Loucy (cell line): ENCODE data around the gene ZNF627.
"Not testable (repeated sequence)": the region's sequence is repeated elsewhere in the genome, so short reads cannot be mapped to it uniquely, and the experiment has no call there.

Source experiments
- H2AFZ ChIP-seq: fragments of 200-600 bp; sonication (generic); 2 replicates; pipeline ENCODE4 v1.6.0; 2016; ENCODE audit warnings: antibody characterized with exemption, mild to moderate bottlenecking, low read length, moderate library complexity
- H3F3A ChIP-seq: fragments of 200-600 bp; 2 replicates; pipeline ENCODE4 v1.6.0; 2016; ENCODE audit warnings: antibody characterized with exemption, low read depth, mild to moderate bottlenecking
- H3K27me3 ChIP-seq: fragments of 200-600 bp; sonication (generic); 2 replicates; pipeline ENCODE4 v1.6.1; 2014; ENCODE audit warnings: low read length, mild to moderate bottlenecking; ENCODE audit not compliant: insufficient read depth, poor library complexity, severe bottlenecking
- H3K36me3 ChIP-seq: fragments of 200-600 bp; sonication (generic); 2 replicates; pipeline ENCODE4 v1.6.1; 2016; ENCODE audit warnings: low read length; ENCODE audit not compliant: insufficient read depth
- H3K4me1 ChIP-seq: fragments of 200-600 bp; sonication (generic); 2 replicates; pipeline ENCODE4 v1.5.1; 2014; ENCODE audit warnings: low read length, mild to moderate bottlenecking; ENCODE audit not compliant: insufficient read depth, poor library complexity, severe bottlenecking
- H3K4me2 ChIP-seq: fragments of 200-600 bp; sonication (generic); 2 replicates; pipeline ENCODE4 v1.6.0; 2014; ENCODE audit warnings: antibody characterized with exemption, low read length, low read depth, mild to moderate bottlenecking; ENCODE audit not compliant: poor library complexity, severe bottlenecking
- H3K4me3 ChIP-seq: fragments of 200-600 bp; sonication (generic); 2 replicates; pipeline ENCODE4 v1.5.1; 2014; ENCODE audit warnings: low read length, mild to moderate bottlenecking, mixed read lengths; ENCODE audit not compliant: poor library complexity, severe bottlenecking
- H3K79me2 ChIP-seq: fragments of 200-600 bp; sonication (generic); 2 replicates; pipeline ENCODE4 v1.6.1; 2014; ENCODE audit warnings: low read length; ENCODE audit not compliant: insufficient read depth
- H3K9ac ChIP-seq: fragments of 200-600 bp; sonication (generic); 2 replicates; pipeline ENCODE4 v1.6.0; 2014; ENCODE audit warnings: mild to moderate bottlenecking, low read depth, low read length, moderate library complexity; ENCODE audit not compliant: poor library complexity, severe bottlenecking
- H3K9me2 ChIP-seq: fragments of 200-600 bp; sonication (generic); replicated peaks from 2 replicates; pipeline ENCODE4 v1.6.1; 2016; ENCODE audit warnings: low read depth, low read length, mixed read lengths
- H3K9me3 ChIP-seq: fragments of 200-600 bp; sonication (generic); 2 replicates; pipeline ENCODE4 v1.6.1; 2014; ENCODE audit warnings: mild to moderate bottlenecking, antibody characterized with exemption, low read length, low read depth; ENCODE audit not compliant: insufficient read depth
- H4K20me1 ChIP-seq: fragments of 200-600 bp; sonication (generic); 2 replicates; pipeline ENCODE4 v1.6.0; 2014; ENCODE audit warnings: antibody characterized with exemption, low read length, mild to moderate bottlenecking; ENCODE audit not compliant: insufficient read depth, poor library complexity, severe bottlenecking
- EZH2phosphoT487 ChIP-seq: fragments of 200-600 bp; IDR thresholded peaks from 2 replicates; pipeline ENCODE4 v1.6.1; 2018; ENCODE audit warnings: antibody characterized with exemption, mild to moderate bottlenecking, moderate library complexity, borderline replicate concordance
- TF ChIP-seq, protein P1 (sequence below): fragments of 200-600 bp; sonication (generic); conservative IDR thresholded peaks from 2 replicates; pipeline ENCODE4 v1.5.1; 2014; ENCODE audit warnings: mild to moderate bottlenecking, antibody characterized with exemption, low read length

The ZNF627 gene

DNA sequence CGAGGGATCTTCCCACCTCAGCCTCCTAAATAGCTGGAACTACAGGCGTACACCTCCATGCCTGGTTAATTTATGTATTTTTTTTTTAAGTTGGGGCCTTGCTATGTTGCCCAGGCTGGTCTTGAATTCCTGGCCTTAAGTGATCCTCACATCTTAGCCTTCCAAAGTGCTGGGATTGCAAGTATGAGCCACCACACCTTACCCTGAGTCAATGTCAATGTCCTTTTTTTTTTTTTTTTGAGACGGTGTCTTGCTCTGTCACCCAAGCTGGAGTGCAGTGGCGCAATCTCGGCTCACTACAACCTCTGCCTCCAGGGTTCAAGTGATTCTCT is 31.7 kb upstream of the ZNF627 start:
- not testable (repeated sequence) for H3K9me3 ChIP-seq, H3K9me2 ChIP-seq, H4K20me1 ChIP-seq, H3K4me2 ChIP-seq, H3K4me1 ChIP-seq, H3K27me3 ChIP-seq, H3K36me3 ChIP-seq, H3K4me3 ChIP-seq, H2AFZ ChIP-seq, H3K9ac ChIP-seq, H3F3A ChIP-seq, H3K79me2 ChIP-seq

DNA sequence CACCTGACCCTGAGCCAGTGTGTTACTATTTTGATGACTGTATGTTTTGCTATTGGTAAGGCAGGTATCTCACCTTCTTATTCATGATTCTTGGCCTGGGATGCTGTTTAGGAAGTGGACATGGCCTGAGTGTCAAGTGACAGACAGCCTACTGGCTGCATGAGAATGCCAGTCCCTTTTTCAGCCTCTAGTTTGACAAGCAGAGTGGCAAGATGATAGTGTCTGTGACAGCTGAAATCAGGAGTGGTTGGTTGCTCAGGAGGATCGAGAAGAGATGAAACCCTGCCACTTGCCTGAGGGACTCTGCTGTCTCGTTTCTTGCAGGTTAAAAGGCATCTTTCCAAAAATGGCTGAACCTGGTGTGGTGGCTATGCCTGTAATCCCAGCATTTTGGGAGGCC is 31.1 kb upstream of the ZNF627 start:
- no peaks in the 10 kb centered on the region for H3K9me2 ChIP-seq
- H3K79me2 ChIP-seq, result no peaks in the 10 kb centered on the region
- no peak overlapping the region for H3K4me3 ChIP-seq
- H3K4me1 ChIP-seq, result peaks cover 4% of the 10 kb centered on the region
- no peak overlapping the region for H3K9ac ChIP-seq
- H3K27me3 ChIP-seq, result no peaks in the 10 kb centered on the region
- no peaks in the 10 kb centered on the region for H3K9me3 ChIP-seq
- TF ChIP-seq, protein P1, sequence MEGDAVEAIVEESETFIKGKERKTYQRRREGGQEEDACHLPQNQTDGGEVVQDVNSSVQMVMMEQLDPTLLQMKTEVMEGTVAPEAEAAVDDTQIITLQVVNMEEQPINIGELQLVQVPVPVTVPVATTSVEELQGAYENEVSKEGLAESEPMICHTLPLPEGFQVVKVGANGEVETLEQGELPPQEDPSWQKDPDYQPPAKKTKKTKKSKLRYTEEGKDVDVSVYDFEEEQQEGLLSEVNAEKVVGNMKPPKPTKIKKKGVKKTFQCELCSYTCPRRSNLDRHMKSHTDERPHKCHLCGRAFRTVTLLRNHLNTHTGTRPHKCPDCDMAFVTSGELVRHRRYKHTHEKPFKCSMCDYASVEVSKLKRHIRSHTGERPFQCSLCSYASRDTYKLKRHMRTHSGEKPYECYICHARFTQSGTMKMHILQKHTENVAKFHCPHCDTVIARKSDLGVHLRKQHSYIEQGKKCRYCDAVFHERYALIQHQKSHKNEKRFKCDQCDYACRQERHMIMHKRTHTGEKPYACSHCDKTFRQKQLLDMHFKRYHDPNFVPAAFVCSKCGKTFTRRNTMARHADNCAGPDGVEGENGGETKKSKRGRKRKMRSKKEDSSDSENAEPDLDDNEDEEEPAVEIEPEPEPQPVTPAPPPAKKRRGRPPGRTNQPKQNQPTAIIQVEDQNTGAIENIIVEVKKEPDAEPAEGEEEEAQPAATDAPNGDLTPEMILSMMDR, result no peak
- no peak for TF ChIP-seq EZH2phosphoT487
- H3F3A ChIP-seq, result no peaks in the 10 kb centered on the region
- H3K4me2 ChIP-seq, result no peak overlapping the region
- H4K20me1 ChIP-seq, result no peaks in the 10 kb centered on the region
- H2AFZ ChIP-seq, result no peak overlapping the region
- no peaks in the 10 kb centered on the region for H3K36me3 ChIP-seq

DNA sequence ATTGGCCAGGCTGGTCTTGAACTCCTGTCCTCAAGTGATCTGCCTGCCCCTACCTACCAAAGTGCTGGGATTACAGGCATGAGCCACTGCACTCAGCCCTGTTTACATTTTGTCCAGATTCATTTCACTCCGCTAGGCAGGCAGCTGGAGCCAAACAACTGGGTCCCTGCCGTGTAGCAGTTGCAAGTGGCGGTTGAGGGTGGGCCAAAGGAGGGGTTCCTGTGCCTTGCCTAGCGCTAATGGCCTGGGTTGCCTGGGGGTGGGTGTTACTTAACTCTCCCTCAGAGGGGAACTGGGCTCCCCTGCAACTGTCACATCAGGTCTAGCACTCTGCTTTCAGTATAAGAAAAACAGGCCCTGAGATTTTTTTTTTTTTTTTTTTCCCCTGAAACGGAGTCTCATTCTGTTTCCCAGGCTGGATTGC is 27.2 kb upstream of the ZNF627 start:
- H3K36me3 ChIP-seq, result no peaks in the 10 kb centered on the region
- no peaks in the 10 kb centered on the region for H4K20me1 ChIP-seq
- no peak overlapping the region for H3K4me3 ChIP-seq
- no peaks in the 10 kb centered on the region for H3K9me2 ChIP-seq
- peaks cover 4% of the 10 kb centered on the region for H3K4me1 ChIP-seq
- H3K4me2 ChIP-seq, result no peak overlapping the region
- no peak for TF ChIP-seq EZH2phosphoT487
- TF ChIP-seq, protein P1, result no peak
- H2AFZ ChIP-seq, result no peak overlapping the region
- H3K79me2 ChIP-seq, result no peaks in the 10 kb centered on the region
- H3F3A ChIP-seq, result no peaks in the 10 kb centered on the region
- H3K27me3 ChIP-seq, result no peaks in the 10 kb centered on the region
- no peak overlapping the region for H3K9ac ChIP-seq
- no peaks in the 10 kb centered on the region for H3K9me3 ChIP-seq

DNA sequence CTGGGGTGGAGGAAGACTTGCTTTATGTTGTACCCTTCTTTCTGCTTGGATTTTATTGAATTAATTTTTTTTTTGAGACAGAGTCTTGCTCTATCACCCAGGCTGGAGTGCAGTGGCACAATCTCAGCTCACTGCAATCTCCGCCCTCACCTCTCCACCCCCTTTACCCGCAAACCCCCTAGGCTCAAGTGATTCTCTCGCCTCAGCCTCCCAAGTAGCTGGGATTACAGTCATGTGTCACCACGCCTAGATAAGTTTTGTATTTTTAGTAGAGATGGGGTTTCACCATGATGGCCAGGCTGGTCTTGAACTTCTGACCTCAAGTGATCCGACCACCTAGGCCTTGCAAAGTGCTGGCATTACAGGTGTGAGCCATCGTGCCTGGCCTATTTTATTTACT is 23.9 kb upstream of the ZNF627 start:
- H3K36me3 ChIP-seq, H3K9ac ChIP-seq, H3K9me3 ChIP-seq, H3K27me3 ChIP-seq, H3K79me2 ChIP-seq, H2AFZ ChIP-seq, H4K20me1 ChIP-seq, H3K4me1 ChIP-seq, H3F3A ChIP-seq, H3K9me2 ChIP-seq, H3K4me2 ChIP-seq, H3K4me3 ChIP-seq: not testable (repeated sequence)

DNA sequence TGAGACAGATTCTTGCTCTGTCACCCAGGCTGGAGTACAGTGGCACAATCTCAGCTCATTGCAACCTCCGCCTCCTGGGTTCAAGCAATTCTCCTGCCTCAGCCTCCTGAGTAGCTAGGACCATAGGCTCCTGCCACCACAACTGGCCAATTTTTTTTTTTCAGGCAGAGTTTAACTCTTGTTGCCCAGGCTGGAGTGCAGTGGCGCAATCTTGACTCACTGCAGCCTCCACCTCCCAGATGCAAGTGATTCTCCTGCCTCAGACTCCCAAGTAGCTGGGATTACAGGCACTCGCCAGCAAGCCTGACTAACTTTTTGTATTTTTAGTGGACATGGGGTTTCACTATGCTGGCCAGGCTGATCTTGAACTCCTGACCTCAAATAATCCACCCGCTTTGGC is 23.5 kb upstream of the ZNF627 start:
- not testable (repeated sequence) for H3K9ac ChIP-seq, H3K4me1 ChIP-seq, H3K4me2 ChIP-seq

More for the DNA sequence above, 23.5 kb upstream of the ZNF627 start:
- not testable (repeated sequence) for H3K9me3 ChIP-seq, H3K79me2 ChIP-seq, H4K20me1 ChIP-seq, H3K9me2 ChIP-seq, H3K4me3 ChIP-seq, H3F3A ChIP-seq, H3K36me3 ChIP-seq, H2AFZ ChIP-seq, H3K27me3 ChIP-seq
